Gastrocnemius medialis (tissue), 4 donors: ENCODE measurements around the gene CHST8.

Experiments
- CTCF ChIP-seq, 5 experiments: fragments of 450-650 bp in 3 of 5; fragments of 200-600 bp in 2 of 5; sonication (generic) in 2 of 5; IDR thresholded peaks in 4 of 5; conservative IDR thresholded peaks in 1 of 5; 1 replicate in 4 of 5; 2 replicates in 1 of 5; pipeline ENCODE4 v1.5.1; 2016 to 2019; ENCODE audit warnings: antibody characterized with exemption in 5 of 5, mild to moderate bottlenecking in 3 of 5, moderate library complexity in 3 of 5
- POLR2A ChIP-seq, 2 donors: fragments of 450-650 bp; IDR thresholded peaks; one replicate each; pipeline ENCODE4 v1.6.1; 2017; ENCODE audit warnings: antibody characterized with exemption in 2 of 2, mild to moderate bottlenecking in 2 of 2, moderate library complexity in 2 of 2

- TF ChIP-seq POLR2A (IDR thresholded peaks at IDR 0.05) (no peak), CTCF (IDR thresholded peaks at IDR 0.05 in 4 of 5, conservative IDR thresholded peaks at IDR 0.05 in 1 of 5) (no peak)
Measured at GRCh38 chr19:33661336-33661735, 39.6 kb downstream of the CHST8 start.
